ENCODE data around the gene TRMO. TPM values are rescaled to one million over a fixed set of nuclear protein-coding genes. Genes with fewer than 3 reads are reported as not detected.
A peak's percentile ranks its signal among the peaks of the same experiment; 100 is the strongest.

Gene TRMO
- total and polyA plus RNA-seq, 9 of the 15 experiments (the other 6 are each of a cell fraction or from before 2014, with no cell fraction given) = 5.6 to 22.4 (median 16.2) TPM

DNA sequence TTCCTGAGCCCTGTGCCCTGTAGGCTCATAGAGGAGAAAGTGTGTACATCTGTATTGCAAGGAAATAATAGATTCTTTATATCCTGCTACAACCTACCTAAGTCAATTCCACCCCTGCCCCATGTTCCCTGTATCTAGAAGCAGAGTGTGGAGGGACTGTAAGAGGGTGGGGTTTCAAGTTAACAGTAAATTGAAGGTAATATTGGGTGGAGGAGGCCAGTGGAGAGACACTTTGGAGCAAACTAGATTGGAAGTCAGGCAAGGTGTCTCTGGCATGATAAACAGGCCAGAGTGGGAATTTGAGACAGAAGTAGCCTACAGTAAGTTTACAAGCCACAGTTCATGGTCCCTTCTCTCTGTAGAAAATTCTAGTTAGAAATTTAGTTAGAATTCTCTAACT, 17.9 kb upstream of the TRMO start (continued):
- TF ChIP-seq CCNT2 (IDR thresholded peaks at IDR 0.05; ENCODE audit: borderline replicate concordance, extremely low read depth, insufficient read length, low read depth, low read length) = peak; percentile 69
- TF ChIP-seq ZNF134 (CRISPR knock-in tag; conservative IDR thresholded peaks at IDR 0.05) = no peak
- TF ChIP-seq NFYB (IDR thresholded peaks at IDR 0.05; ENCODE audit: extremely low read depth, insufficient read length) = no peak
- TF ChIP-seq FOXA1 (IDR thresholded peaks at IDR 0.05; ENCODE audit: borderline replicate concordance) = no peak
- TF ChIP-seq XRCC5 (IDR thresholded peaks at IDR 0.05; ENCODE audit: low read depth, low read length) = no peak
- TF ChIP-seq SREBF2 (CRISPR knock-in tag; IDR thresholded peaks at IDR 0.05) = no peak
- TF ChIP-seq DMBX1 (CRISPR knock-in tag; IDR thresholded peaks at IDR 0.05; ENCODE audit: borderline replicate concordance) = no peak
- peak; percentile 72 for TF ChIP-seq STAT5A (IDR thresholded peaks at IDR 0.05; ENCODE audit: borderline replicate concordance, low read length)
- no peak for TF ChIP-seq NCOA1 (IDR thresholded peaks at IDR 0.05; ENCODE audit: low read depth)
- no peak for TF ChIP-seq HDAC2 (IDR thresholded peaks at IDR 0.05)
- TF ChIP-seq, protein P1, sequence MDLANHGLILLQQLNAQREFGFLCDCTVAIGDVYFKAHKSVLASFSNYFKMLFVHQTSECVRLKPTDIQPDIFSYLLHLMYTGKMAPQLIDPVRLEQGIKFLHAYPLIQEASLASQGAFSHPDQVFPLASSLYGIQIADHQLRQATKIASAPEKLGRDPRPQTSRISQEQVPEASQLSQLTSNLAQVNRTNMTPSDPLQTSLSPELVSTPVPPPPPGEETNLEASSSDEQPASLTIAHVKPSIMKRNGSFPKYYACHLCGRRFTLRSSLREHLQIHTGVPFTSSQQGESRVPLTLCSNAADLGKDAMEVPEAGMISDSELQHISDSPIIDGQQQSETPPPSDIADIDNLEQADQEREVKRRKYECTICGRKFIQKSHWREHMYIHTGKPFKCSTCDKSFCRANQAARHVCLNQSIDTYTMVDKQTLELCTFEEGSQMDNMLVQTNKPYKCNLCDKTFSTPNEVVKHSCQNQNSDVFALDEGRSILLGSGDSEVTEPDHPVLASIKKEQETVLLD (IDR thresholded peaks at IDR 0.05) = 0 out of 2 replicates have a peak, but pooled peaks have one; percentile 31
- TF ChIP-seq HMGN3 (IDR thresholded peaks at IDR 0.05; ENCODE audit: borderline replicate concordance, extremely low read depth, insufficient read length, low read depth, low read length) = no peak
- no peak for TF ChIP-seq PYGO2 (tag; IDR thresholded peaks at IDR 0.05)
- TF ChIP-seq, protein P2, sequence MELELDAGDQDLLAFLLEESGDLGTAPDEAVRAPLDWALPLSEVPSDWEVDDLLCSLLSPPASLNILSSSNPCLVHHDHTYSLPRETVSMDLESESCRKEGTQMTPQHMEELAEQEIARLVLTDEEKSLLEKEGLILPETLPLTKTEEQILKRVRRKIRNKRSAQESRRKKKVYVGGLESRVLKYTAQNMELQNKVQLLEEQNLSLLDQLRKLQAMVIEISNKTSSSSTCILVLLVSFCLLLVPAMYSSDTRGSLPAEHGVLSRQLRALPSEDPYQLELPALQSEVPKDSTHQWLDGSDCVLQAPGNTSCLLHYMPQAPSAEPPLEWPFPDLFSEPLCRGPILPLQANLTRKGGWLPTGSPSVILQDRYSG (tag; conservative IDR thresholded peaks at IDR 0.05; ENCODE audit: low read depth) = no peak
- TF ChIP-seq TAF1 (IDR thresholded peaks at IDR 0.05; ENCODE audit: control insufficient read depth, extremely low read depth, insufficient read depth, low read length, severe bottlenecking) = no peak
- TF ChIP-seq PPARD (CRISPR knock-in tag; IDR thresholded peaks at IDR 0.05) = no peak
- TF ChIP-seq, protein P3, sequence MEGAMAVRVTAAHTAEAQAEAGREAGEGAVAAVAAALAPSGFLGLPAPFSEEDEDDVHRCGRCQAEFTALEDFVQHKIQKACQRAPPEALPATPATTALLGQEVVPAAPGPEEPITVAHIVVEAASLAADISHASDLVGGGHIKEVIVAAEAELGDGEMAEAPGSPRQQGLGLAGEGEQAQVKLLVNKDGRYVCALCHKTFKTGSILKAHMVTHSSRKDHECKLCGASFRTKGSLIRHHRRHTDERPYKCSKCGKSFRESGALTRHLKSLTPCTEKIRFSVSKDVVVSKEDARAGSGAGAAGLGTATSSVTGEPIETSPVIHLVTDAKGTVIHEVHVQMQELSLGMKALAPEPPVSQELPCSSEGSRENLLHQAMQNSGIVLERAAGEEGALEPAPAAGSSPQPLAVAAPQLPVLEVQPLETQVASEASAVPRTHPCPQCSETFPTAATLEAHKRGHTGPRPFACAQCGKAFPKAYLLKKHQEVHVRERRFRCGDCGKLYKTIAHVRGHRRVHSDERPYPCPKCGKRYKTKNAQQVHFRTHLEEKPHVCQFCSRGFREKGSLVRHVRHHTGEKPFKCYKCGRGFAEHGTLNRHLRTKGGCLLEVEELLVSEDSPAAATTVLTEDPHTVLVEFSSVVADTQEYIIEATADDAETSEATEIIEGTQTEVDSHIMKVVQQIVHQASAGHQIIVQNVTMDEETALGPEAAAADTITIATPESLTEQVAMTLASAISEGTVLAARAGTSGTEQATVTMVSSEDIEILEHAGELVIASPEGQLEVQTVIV (CRISPR knock-in tag; IDR thresholded peaks at IDR 0.05; ENCODE audit: borderline replicate concordance) = no peak
- no peak for TF ChIP-seq ADNP (tag; IDR thresholded peaks at IDR 0.05)
- TF ChIP-seq HNRNPLL (IDR thresholded peaks at IDR 0.05; ENCODE audit: low read depth, low read length, poor library complexity, severe bottlenecking) = no peak
- no peak for TF ChIP-seq ZC3H4 (CRISPR knock-in tag; IDR thresholded peaks at IDR 0.05; ENCODE audit: borderline replicate concordance)
- TF ChIP-seq, protein P4, sequence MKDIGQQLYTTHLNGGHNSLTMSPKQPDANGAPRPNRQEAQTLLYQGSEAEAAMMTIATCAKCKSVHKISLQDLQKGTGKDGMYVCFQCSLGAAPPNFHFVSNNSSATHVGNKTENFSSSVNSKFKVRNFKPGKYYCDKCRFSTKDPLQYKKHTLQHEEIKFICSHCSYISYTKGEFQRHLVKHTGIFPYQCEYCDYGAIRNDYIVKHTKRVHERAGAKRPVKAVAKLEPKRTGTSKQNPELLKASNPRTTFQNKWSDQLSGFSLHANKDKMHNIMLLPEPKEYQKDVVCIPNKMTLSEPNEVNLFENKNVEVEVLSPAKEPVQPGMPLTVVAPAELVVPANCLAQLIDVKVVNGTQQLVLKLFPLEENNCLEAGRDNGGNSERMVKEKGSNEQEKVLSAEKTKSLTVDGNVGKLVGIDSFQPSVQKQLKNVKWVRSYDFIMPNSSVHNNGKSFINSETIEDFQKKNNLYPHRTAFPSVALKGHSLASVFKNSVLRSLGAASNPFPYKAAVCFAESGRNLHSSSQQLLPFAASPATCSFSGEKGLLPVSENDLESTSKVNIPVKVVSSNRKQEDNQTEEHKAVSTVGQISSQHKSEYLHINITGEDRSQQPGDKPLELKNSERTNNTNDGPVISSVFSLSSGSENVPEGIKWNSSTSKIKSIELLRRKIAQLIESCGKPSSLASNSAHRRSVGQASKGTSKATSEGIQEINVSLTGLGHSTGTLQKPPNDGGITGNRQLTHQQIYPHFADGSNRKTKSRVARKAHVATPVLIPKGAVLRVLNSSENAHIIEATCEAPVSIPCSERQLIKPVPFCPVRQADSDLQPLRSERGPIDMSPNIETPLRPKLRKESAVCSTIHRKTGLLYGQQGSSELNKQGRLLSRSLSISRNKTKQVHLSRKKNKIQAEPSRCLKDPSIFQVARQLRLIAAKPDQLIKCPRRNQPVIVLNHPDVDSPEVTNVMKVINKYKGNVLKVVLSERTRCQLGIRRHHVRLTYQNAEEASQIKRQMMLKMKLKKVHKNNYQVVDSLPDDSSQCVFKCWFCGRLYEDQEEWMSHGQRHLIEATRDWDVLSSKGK (CRISPR knock-in tag; IDR thresholded peaks at IDR 0.05) = no peak
